ENCODE data around the gene LRBA.

GRCh38 chr4:150256225-150256620 lies 758.9 kb downstream of the LRBA start:
- TF ChIP-seq CTCF (IDR thresholded peaks at IDR 0.05; ENCODE audit: low read length) (no peak), EZH2 (optimal IDR thresholded peaks at IDR 0.05; ENCODE audit: low read depth, low read length) (no peak), EZH2phosphoT487 (IDR thresholded peaks at IDR 0.05; ENCODE audit: low read length) (no peak)

All from MM.1S (cell line).